ENCODE measurements around the gene SMIM5.
A peak's percentile ranks its signal among the peaks of the same experiment; 100 is the strongest.

The SMIM5 gene

DNA sequence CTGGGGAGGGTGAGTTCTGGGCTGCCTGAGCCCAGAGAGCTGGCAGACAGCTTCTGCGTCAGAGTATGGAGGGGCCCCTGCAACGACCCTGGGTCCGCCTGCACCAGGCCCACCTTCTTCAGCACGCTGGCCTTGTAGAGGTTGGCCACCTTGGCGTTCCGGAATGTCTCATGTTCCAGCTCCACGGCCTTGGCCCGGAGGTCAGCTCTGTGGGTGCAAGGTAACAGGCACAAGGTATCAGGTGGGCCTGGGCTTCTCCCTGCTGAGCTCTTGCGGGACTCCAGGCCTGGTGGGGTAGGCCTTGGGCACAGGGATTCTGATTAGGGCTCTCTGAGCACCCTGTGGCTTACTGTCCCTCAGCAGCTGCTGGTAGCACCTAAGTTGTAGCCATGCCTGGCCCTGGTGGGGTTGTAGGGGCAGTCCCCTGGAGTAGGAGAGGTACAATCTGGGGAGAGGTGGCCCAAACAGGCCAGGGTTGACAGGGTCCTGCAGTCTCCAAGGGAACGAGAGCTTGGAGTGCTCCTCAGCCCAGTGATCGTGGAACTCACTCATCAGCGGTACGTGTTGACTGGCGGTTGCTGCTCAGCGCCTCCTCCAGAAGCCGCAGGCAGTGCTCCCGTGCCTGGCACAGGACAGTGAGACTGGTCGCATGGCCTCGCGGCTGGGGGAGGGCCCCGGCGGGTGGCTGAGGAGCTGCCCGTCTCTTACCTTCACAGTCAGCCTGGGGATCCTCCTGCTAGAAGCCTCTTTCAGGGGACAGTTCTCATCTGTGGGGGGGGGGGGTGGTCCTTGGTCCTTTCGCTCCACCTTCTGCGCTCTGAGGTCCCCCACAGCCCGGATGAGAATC, 2.9 kb upstream of the SMIM5 start:
- no peak for TF ChIP-seq CTCF (IDR thresholded peaks at IDR 0.05; ENCODE audit: insufficient read depth, low read depth, low read length, missing control alignments)
- no peak for DNase-seq (ENCODE audit: low read depth)
- H3K4me3 ChIP-seq (ENCODE audit: low read length) = no peak overlapping the region

DNA sequence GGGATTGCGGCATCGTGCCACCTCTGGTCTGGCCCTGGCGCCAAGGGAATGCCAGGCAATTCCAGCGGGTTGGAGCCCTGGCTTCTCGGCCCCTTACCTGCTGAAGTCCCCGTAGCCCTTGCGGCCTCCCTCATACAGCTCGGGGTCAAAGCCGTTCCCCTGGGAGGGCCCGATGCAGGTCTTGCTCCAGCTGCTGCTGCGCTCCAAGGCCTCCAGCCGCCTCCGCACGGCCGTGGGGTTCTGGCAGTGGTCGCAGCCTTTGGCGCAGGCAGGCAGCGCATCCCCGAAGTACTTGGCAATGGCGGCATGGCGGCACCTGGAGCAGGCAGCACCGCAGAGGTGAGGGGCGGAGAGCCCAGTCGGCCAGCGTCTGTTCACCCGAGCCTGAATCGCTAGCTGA, 1.9 kb upstream of the SMIM5 start:
- DNase-seq (ENCODE audit: low read depth) = no peak
- no peak overlapping the region for H3K4me3 ChIP-seq (ENCODE audit: low read length)

GRCh38 chr17:75632428-75632827, 806 bp upstream of the SMIM5 start:
- no peak for TF ChIP-seq CTCF (IDR thresholded peaks at IDR 0.05; ENCODE audit: insufficient read depth, low read depth, low read length, missing control alignments)
- H3K4me3 ChIP-seq (ENCODE audit: low read length) = no peak overlapping the region
- DNase-seq (ENCODE audit: low read depth) = no peak

More for the DNA sequence above, 1.9 kb upstream of the SMIM5 start:
- no peak for TF ChIP-seq CTCF (IDR thresholded peaks at IDR 0.05; ENCODE audit: insufficient read depth, low read depth, low read length, missing control alignments)

DNA sequence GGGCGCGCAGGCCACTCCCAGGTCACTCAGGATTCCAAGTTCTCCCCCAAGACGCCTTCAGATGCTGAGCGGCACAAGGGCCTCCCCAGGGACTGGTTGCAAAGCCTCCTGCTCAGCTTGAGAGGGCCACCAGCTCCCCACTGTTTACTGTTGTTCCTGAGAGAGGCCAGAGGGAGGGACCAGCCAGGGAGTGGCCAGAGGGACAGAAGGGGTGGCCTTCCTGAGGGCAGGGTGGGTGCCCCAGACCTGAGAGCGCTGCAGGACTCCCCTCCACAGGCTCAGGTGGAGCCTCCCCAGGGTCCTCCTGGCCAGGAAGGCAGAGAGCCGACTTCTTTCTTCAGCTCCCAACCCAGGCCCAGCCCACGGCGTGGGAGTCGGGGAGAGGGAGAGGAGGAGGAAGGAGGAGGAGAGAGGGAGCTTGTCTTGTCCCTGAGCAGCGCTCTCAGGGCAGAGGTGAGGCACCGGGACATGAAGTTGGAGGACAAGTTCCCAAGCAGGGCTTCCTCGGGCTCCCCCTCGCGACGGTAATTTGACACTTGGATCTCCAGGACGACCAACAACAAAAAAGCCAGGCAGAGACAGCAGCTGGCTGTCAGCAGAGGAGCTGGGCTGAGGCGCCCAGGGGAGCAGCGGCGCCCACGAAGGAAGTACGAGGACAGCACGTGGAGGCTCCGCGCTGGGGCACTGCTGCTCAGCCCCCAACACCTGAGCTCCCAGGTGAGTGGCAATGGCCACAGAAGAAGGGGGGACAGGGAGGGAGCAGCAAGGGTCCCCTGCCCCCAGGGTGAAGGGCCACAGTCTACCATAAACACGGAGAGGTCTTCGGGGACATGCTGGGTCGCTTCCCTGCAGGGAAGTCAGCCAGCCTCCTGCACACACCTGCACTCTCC, 497 bp downstream of the SMIM5 start:
- peak; percentile 74 for TF ChIP-seq CTCF (IDR thresholded peaks at IDR 0.05; ENCODE audit: insufficient read depth, low read depth, low read length, missing control alignments)
- DNase-seq (ENCODE audit: low read depth) = peak; percentile 92
- H3K4me3 ChIP-seq (ENCODE audit: low read length) = no peak overlapping the region

- TF ChIP-seq CTCF (IDR thresholded peaks at IDR 0.05; ENCODE audit: insufficient read depth, low read depth, low read length, missing control alignments) = no peak
- no peak overlapping the region for H3K4me3 ChIP-seq (ENCODE audit: low read length)
Measured at GRCh38 chr17:75634376-75634740, 1.1 kb downstream of the SMIM5 start.

DNA sequence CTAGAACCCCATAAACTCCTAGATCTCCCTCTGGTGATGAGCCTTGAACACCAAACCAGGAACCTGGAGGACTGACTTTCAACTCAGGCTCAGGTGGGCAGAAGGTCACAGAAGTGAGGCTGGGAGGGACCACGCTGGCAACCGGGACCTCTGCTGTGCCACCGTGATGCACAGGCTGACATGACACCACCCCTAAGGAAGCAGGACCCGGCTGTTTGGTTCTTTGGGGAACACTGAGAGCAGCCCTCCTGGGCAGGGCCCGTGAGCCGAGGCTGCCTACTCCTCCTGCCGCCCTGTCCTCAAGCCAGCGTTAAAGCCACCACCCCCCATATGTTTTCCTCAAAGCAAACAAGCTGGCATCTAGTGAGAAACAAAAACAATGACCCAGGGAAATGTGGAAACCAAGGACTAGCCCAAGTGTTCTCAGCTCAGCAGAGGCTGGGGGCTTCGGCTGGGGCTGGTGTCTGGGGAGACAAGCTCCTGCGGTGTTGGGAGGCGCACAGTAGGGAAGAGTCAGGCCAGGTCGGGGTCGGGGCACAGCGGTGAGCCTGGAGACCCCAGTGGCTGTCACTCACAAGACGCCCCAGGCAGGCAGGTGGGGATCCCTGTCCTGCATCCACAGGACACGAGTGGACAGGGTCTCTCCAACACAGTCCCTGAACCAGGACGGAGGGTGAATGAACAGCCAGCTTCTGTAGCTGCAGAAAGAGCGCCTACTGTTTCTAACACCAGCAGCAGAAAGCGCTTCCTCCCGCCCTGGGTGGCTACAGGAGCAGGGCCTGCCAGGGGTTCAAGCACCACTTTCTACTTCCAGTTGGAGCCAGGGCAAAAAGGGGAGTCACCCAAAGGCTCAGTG, 1.7 kb downstream of the SMIM5 start:
- H3K4me3 ChIP-seq (ENCODE audit: low read length) = no peak overlapping the region
- DNase-seq (ENCODE audit: low read depth) = no peak
- no peak for TF ChIP-seq CTCF (IDR thresholded peaks at IDR 0.05; ENCODE audit: insufficient read depth, low read depth, low read length, missing control alignments)

More at GRCh38 chr17:75634376-75634740, 1.1 kb downstream of the SMIM5 start:
- no peak for DNase-seq (ENCODE audit: low read depth)
